ENCODE results near the gene KCNQ1OT1. TPM values are rescaled to one million over a fixed set of nuclear protein-coding genes. Genes with fewer than 3 reads are reported as not detected.

Gene KCNQ1OT1
- total RNA-seq, 1 experiment from 2014 or later: 1.2 TPM

GRCh38 chr11:2673871-2674471, 25.8 kb downstream of the KCNQ1OT1 start:
- H3K4me1 ChIP-seq (ENCODE audit: insufficient read depth, low read length): no peaks in the 10 kb centered on the region; the same call in 1 of the 2 replicates
- peaks cover 0 to 2% (median 1%) of the 10 kb centered on the region in 3 experiments; a peak in 1 of 7 replicates for H3K36me3 Mint-ChIP-seq (ENCODE audit: insufficient read depth in 1 of 3, low read depth in 3 of 3)
- no peak overlapping the region for H3K4ac ChIP-seq (ENCODE audit: low read depth, low read length)
- no peak overlapping the region for H3T11ph ChIP-seq (ENCODE audit: low read length)
- no peak overlapping the region for H4K8ac ChIP-seq (replicated peaks; ENCODE audit: insufficient read length, low read depth, low read length)
- H2BK120ac ChIP-seq (ENCODE audit: low read depth, low read length, poor library complexity, severe bottlenecking): no peak overlapping the region
- H4K5ac ChIP-seq (ENCODE audit: insufficient read length, low read depth, low read length): no peak overlapping the region
- H3K56ac ChIP-seq (ENCODE audit: insufficient read length, low read depth, low read length): no peak overlapping the region
- no peak overlapping the region for H3K23ac ChIP-seq (ENCODE audit: insufficient read length, low read depth, low read length)
- no peak overlapping the region for H4K91ac ChIP-seq (ENCODE audit: insufficient read length, low read depth, low read length)
- no peaks in the 10 kb centered on the region; the same call in 1 of the 2 replicates for H3K79me2 ChIP-seq (ENCODE audit: insufficient read depth, low read length)
- H3K18ac ChIP-seq (ENCODE audit: insufficient read length, low read depth, low read length): no peak overlapping the region
- H2AK5ac ChIP-seq (ENCODE audit: insufficient read length, low read length): no peak overlapping the region
- H3K27ac ChIP-seq (ENCODE audit: insufficient read length, low read depth, low read length): no peak overlapping the region
- H3K9me3 ChIP-seq (ENCODE audit: control insufficient read depth, low read depth, low read length): no peaks in the 10 kb centered on the region
- peaks cover 16 to 26% of the 10 kb centered on the region in 2 experiments for H3K4me1 Mint-ChIP-seq
- H3K9me3 Mint-ChIP-seq: no peaks in the 10 kb centered on the region; a peak in 1 of 5 replicates
- no peak for TF ChIP-seq CTCF (conservative IDR thresholded peaks at IDR 0.05)
- no peak overlapping the region for H3K4me3 Mint-ChIP-seq
- no peaks in the 10 kb centered on the region for H3K79me1 ChIP-seq (ENCODE audit: insufficient read depth, low read depth, low read length, poor library complexity, severe bottlenecking)
- H3K4me2 ChIP-seq (ENCODE audit: insufficient read depth, insufficient read length, low read length): no peak overlapping the region
- peak overlapping the region in 1 of 3 experiments; percentile 31; a peak in 1 of 7 replicates for H3K27ac Mint-ChIP-seq
- H3K9ac ChIP-seq (ENCODE audit: extremely low read depth, insufficient read length, low read length): no peak overlapping the region
- no peak overlapping the region for H2AFZ ChIP-seq (ENCODE audit: low read length)
- H3K14ac ChIP-seq (ENCODE audit: insufficient read depth, low read length): no peak overlapping the region
- H2BK20ac ChIP-seq (ENCODE audit: low read depth, low read length, poor library complexity, severe bottlenecking): no peak overlapping the region
- H3K23me2 ChIP-seq (ENCODE audit: insufficient read length, low read depth, low read length, poor library complexity, severe bottlenecking): no peaks in the 10 kb centered on the region
- H3K27me3 ChIP-seq (ENCODE audit: insufficient read depth, low read length): no peaks in the 10 kb centered on the region
- no CpG with 5 or more reads among the region's 16 CpGs for WGBS (ENCODE audit: extremely low coverage, insufficient read length, low lambda C conversion rate)
- peak; percentile 20 for DNase-seq
- H2BK5ac ChIP-seq (ENCODE audit: insufficient read length, low read length): no peak overlapping the region
- H2BK12ac ChIP-seq (ENCODE audit: insufficient read length, low read depth, low read length): no peak overlapping the region
- no peak overlapping the region for H2BK15ac ChIP-seq (ENCODE audit: low read depth, low read length)
- peaks cover 3% of the 10 kb centered on the region for H4K20me1 ChIP-seq (ENCODE audit: control insufficient read depth, insufficient read depth, insufficient read length)
- H3K27me3 Mint-ChIP-seq (ENCODE audit: low read depth): peaks cover 18% of the 10 kb centered on the region
